ENCODE measurements around the gene C1orf210.

- TF ChIP-seq POLR2A (IDR thresholded peaks at IDR 0.05; ENCODE audit: borderline replicate concordance, extremely low read depth, insufficient read depth, insufficient read length) (no peak), SIN3A (IDR thresholded peaks at IDR 0.05; ENCODE audit: low read depth) (no peak), EZH2phosphoT487 (IDR thresholded peaks at IDR 0.05; ENCODE audit: borderline replicate concordance) (no peak), REST (IDR thresholded peaks at IDR 0.05; ENCODE audit: low read depth) (no peak)
- TF ChIP-seq, protein P1, sequence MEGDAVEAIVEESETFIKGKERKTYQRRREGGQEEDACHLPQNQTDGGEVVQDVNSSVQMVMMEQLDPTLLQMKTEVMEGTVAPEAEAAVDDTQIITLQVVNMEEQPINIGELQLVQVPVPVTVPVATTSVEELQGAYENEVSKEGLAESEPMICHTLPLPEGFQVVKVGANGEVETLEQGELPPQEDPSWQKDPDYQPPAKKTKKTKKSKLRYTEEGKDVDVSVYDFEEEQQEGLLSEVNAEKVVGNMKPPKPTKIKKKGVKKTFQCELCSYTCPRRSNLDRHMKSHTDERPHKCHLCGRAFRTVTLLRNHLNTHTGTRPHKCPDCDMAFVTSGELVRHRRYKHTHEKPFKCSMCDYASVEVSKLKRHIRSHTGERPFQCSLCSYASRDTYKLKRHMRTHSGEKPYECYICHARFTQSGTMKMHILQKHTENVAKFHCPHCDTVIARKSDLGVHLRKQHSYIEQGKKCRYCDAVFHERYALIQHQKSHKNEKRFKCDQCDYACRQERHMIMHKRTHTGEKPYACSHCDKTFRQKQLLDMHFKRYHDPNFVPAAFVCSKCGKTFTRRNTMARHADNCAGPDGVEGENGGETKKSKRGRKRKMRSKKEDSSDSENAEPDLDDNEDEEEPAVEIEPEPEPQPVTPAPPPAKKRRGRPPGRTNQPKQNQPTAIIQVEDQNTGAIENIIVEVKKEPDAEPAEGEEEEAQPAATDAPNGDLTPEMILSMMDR (IDR thresholded peaks at IDR 0.05 in 2 of 3, conservative IDR thresholded peaks at IDR 0.05 in 1 of 3; ENCODE audit: borderline replicate concordance in 1 of 3, insufficient read depth in 1 of 3, low read depth in 2 of 3, low read length in 2 of 3) = no peak
These were observed 11.7 kb downstream of the C1orf210 start for GRCh38 chr1:43273708-43274107.
